B cell (primary cell): Measurements from ENCODE around the gene CPPED1.

Experiments
- CTCF ChIP-seq: fragments of 200-600 bp; IDR thresholded peaks from one replicate; pipeline ENCODE4 v1.8.0; 2022; ENCODE audit warnings: antibody characterized with exemption, mild to moderate bottlenecking
- EZH2 ChIP-seq: IDR thresholded peaks from 2 replicates; pipeline ENCODE4 v1.6.1; 2012; ENCODE audit warnings: borderline replicate concordance, low read depth, mild to moderate bottlenecking, moderate library complexity, low read length; ENCODE audit not compliant: insufficient read depth, poor library complexity, severe bottlenecking

GRCh38 chr16:12804395-12804794 is 708 bp upstream of the CPPED1 start:
- TF ChIP-seq CTCF (no peak), EZH2 (no peak)
